ENCODE measurements around the gene ATP6V0E1. TPM values are rescaled to one million over a fixed set of nuclear protein-coding genes. Genes with fewer than 3 reads are reported as not detected.

Gene ATP6V0E1
- total and polyA plus RNA-seq, 9 donors: 85.8 to 115 (median 99.0) TPM

DNA sequence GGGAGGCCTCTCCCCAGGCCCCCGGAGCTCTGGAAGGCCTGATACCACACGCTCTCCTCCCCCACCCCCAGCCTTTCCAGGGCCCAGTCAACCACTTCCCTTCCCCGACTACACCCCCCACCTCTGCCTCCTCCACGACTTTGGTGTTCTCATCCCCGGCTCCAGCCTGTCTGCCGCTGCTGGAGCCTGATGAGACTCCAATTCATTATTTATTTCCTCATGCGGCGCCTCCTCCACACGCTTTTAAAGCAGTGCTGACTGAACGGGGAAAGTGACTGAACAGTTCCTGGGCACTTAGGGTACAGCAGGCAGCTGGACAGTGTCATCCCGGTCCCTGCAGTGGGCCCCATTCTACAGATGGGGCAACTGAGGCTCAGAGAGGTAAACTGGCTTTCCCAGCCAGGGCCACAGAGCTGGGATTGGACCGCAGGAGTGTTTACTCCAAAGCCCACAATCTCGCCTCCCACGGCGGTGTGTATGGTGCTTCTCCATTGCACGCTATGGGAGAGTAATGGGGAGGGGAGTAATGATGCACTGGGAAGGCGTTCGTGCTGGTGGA, 40.2 kb upstream of the ATP6V0E1 start:
- H3K27me3 ChIP-seq (ENCODE audit: control insufficient read depth, insufficient read depth, low read length): no peaks in the 10 kb centered on the region
- H3K4me1 ChIP-seq (ENCODE audit: control insufficient read depth, insufficient read depth, low read length): peaks cover 22% of the 10 kb centered on the region
- H3K27ac ChIP-seq (ENCODE audit: low read length): no peak overlapping the region
- H3K36me3 ChIP-seq (ENCODE audit: control insufficient read depth, insufficient read depth, low read length): peaks cover 61% of the 10 kb centered on the region
- peak; percentile 71 for DNase-seq
- no peak overlapping the region for H3K4me3 ChIP-seq (ENCODE audit: low read length)
- H3K9me3 ChIP-seq (replicated peaks; ENCODE audit: control insufficient read depth, low read depth, low read length): no peaks in the 10 kb centered on the region
- WGBS (ENCODE audit: insufficient coverage): 35% methylated on average over 15 of the region's 18 CpGs

DNA sequence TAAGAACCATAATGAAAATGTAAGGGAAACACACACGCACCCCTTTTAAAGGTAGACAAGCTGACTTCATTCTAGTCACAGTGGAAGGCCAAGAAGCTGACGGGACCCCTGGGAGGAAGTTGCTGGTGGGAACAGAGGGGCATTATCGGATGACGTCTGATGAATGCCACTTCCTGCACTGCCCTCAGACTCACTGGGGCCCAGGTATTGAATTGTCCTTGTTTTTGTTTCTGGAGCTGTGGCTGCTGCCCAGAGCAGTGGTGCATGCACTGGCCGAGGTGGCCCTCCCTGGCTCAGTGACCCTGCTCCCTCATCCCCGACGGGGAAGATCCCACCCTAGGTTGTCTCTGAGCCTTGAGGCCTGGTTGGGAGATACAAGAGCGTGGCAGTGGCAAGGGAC, 39.7 kb upstream of the ATP6V0E1 start:
- 30% methylated on average over 2 of the region's 8 CpGs for WGBS (ENCODE audit: insufficient coverage)
- H3K27ac ChIP-seq (ENCODE audit: low read length): no peak overlapping the region
- H3K27me3 ChIP-seq (ENCODE audit: control insufficient read depth, insufficient read depth, low read length): no peaks in the 10 kb centered on the region
- no peaks in the 10 kb centered on the region for H3K9me3 ChIP-seq (replicated peaks; ENCODE audit: control insufficient read depth, low read depth, low read length)
- DNase-seq: no peak
- H3K36me3 ChIP-seq (ENCODE audit: control insufficient read depth, insufficient read depth, low read length): peaks cover 62% of the 10 kb centered on the region
- H3K4me3 ChIP-seq (ENCODE audit: low read length): no peak overlapping the region
- peaks cover 22% of the 10 kb centered on the region for H3K4me1 ChIP-seq (ENCODE audit: control insufficient read depth, insufficient read depth, low read length)

DNA sequence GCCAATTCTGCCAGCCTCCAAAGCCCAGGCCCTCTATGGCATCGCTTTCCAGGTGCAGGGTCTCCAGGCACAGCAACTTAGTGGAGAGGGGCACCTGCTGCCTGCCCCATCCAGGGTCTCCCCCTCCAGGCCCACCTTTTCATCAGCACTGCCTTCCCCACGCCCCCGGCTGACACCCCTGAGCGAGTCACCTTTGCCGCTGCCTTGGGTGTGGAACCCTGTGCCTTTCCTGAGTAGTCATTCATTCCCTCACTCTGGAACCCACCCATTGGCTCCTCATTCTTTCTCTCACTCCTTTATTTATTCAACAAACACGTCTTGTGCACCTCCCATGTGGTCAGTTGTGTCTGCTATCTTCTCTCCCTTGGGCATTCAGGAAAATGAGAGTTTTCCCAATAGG, 38.8 kb upstream of the ATP6V0E1 start:
- Histone ChIP-seq H3K4me1 (ENCODE audit: control insufficient read depth, insufficient read depth, low read length) (peaks cover 15% of the 10 kb centered on the region), H3K27me3 (ENCODE audit: control insufficient read depth, insufficient read depth, low read length) (no peaks in the 10 kb centered on the region), H3K9me3 (replicated peaks; ENCODE audit: control insufficient read depth, low read depth, low read length) (no peaks in the 10 kb centered on the region), H3K4me3 (ENCODE audit: low read length) (no peak overlapping the region), H3K27ac (ENCODE audit: low read length) (no peak overlapping the region), H3K36me3 (ENCODE audit: control insufficient read depth, insufficient read depth, low read length) (peaks cover 66% of the 10 kb centered on the region)
- 95% methylated on average over 5 of the region's 6 CpGs for WGBS (ENCODE audit: insufficient coverage)
- no peak for DNase-seq

DNA sequence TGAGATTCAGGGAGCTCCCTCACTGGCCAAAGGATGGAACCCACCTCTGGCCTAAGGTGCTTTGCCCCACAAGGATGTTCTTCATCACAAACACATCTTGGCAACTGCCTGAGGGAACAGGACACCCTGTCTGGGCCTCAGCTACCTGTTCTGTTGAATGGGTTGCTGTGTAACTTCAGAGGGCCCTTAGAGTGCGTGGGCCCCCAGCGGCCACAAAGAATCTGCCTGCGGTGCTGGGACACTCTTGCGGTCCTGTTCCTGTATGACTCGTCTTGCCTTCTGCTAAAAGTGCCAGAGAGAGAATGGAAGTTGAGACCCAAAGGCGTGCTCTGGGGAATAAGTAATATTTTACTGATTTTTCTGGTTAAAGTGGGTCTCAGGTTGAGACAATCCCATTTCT, 38.4 kb upstream of the ATP6V0E1 start:
- Histone ChIP-seq H3K36me3 (ENCODE audit: control insufficient read depth, insufficient read depth, low read length) (peaks cover 65% of the 10 kb centered on the region), H3K27ac (ENCODE audit: low read length) (no peak overlapping the region), H3K4me1 (ENCODE audit: control insufficient read depth, insufficient read depth, low read length) (peaks cover 11% of the 10 kb centered on the region), H3K4me3 (ENCODE audit: low read length) (no peak overlapping the region), H3K27me3 (ENCODE audit: control insufficient read depth, insufficient read depth, low read length) (no peaks in the 10 kb centered on the region), H3K9me3 (replicated peaks; ENCODE audit: control insufficient read depth, low read depth, low read length) (no peaks in the 10 kb centered on the region)
- no peak for DNase-seq
- WGBS (ENCODE audit: insufficient coverage): 90% methylated on average over 6 of the region's 6 CpGs

DNA sequence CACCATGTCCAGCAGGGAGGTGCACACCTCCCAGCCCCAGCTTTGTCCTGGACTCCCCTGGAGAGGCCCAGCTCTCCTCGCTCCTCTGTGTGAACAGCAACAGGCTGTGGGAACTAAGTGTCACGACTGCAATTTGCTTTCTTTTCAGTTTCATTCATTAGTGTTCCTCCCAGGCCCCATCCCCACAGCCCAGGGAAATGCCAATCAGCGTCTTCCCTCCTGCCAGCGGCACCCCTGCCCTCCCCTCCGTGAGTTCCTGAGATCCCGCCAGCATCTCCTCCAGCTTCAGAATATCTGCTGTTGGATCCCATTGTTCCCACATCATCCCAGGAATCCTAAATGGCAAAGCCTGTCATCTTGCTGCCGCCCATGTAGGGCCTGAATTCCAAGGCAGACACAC, 37.4 kb upstream of the ATP6V0E1 start:
- no peak overlapping the region for H3K27ac ChIP-seq (ENCODE audit: low read length)
- H3K4me3 ChIP-seq (ENCODE audit: low read length): no peak overlapping the region
- H3K27me3 ChIP-seq (ENCODE audit: control insufficient read depth, insufficient read depth, low read length): no peaks in the 10 kb centered on the region
- peaks cover 7% of the 10 kb centered on the region for H3K4me1 ChIP-seq (ENCODE audit: control insufficient read depth, insufficient read depth, low read length)
- H3K36me3 ChIP-seq (ENCODE audit: control insufficient read depth, insufficient read depth, low read length): peaks cover 67% of the 10 kb centered on the region
- no peak for DNase-seq
- H3K9me3 ChIP-seq (replicated peaks; ENCODE audit: control insufficient read depth, low read depth, low read length): no peaks in the 10 kb centered on the region
- 91% methylated on average over 7 of the region's 7 CpGs for WGBS (ENCODE audit: insufficient coverage)

DNA sequence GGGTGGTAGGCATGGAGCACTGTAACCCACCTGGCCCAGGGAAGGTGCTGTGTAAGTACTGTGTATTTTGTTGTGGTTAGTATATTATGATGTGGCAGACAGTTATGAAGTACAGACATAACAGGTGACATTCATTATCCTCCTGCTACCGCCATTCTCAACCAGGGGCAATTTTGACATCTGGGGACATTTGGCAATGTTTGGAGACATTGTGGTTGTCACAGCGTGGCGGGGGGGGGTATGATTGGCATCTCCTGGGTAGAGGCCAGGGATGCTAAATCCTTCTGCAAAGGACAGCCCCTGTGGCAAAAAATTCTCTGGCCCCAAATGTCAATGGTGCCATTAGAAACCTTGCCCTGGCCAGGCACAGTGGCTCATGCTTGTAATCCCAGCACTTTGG, 34.1 kb upstream of the ATP6V0E1 start:
- H3K9me3 ChIP-seq (replicated peaks; ENCODE audit: control insufficient read depth, low read depth, low read length): no peaks in the 10 kb centered on the region
- H3K36me3 ChIP-seq (ENCODE audit: control insufficient read depth, insufficient read depth, low read length): peaks cover 52% of the 10 kb centered on the region
- no peak overlapping the region for H3K4me3 ChIP-seq (ENCODE audit: low read length)
- no peak for DNase-seq
- peaks cover 11% of the 10 kb centered on the region for H3K4me1 ChIP-seq (ENCODE audit: control insufficient read depth, insufficient read depth, low read length)
- 93% methylated on average over 3 of the region's 3 CpGs for WGBS (ENCODE audit: insufficient coverage)
- H3K27ac ChIP-seq (ENCODE audit: low read length): no peak overlapping the region
- no peaks in the 10 kb centered on the region for H3K27me3 ChIP-seq (ENCODE audit: control insufficient read depth, insufficient read depth, low read length)

DNA sequence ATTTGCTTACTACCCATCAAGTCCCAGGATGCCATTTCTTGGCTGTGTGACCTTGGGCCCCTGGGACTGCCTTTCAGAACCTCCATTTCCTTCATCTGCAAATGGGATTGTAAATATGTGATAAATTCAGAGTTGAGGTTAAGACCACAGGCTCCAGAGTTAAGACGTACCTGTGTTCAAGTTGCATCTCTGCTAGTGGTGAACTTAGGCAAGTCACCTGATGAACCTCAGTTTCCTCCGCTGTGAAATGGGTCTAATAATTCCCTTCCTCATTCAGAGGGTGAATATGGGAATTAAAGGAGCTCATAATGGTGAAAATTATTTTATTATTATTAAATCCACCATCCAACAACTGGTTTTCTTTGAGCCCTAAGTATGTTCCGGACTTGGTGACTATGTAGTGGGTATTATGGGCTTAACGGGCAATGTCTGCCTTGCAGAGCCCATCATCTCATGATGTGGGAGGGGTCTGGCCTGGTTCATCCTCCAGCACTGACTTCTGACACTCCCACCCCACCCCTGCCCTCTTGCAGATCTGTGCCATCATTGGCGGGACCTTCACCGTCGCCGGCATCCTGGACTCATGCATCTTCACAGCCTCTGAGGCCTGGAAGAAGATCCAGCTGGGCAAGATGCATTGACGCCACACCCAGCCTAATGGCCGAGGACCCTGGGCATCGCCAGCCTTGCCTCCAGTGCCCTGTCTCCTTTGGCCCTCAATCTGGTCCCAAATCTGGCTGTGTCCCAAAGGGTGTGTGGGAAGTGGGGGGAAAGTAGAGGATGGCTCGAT, 33.2 kb upstream of the ATP6V0E1 start:
- WGBS (ENCODE audit: insufficient coverage): 98% methylated on average over 8 of the region's 12 CpGs
- Histone ChIP-seq H3K27me3 (ENCODE audit: control insufficient read depth, insufficient read depth, low read length) (no peaks in the 10 kb centered on the region), H3K4me3 (ENCODE audit: low read length) (no peak overlapping the region), H3K27ac (ENCODE audit: low read length) (peak overlapping the region; percentile 6), H3K4me1 (ENCODE audit: control insufficient read depth, insufficient read depth, low read length) (peaks cover 13% of the 10 kb centered on the region), H3K9me3 (replicated peaks; ENCODE audit: control insufficient read depth, low read depth, low read length) (no peaks in the 10 kb centered on the region), H3K36me3 (ENCODE audit: control insufficient read depth, insufficient read depth, low read length) (peaks cover 43% of the 10 kb centered on the region)
- DNase-seq: no peak

DNA sequence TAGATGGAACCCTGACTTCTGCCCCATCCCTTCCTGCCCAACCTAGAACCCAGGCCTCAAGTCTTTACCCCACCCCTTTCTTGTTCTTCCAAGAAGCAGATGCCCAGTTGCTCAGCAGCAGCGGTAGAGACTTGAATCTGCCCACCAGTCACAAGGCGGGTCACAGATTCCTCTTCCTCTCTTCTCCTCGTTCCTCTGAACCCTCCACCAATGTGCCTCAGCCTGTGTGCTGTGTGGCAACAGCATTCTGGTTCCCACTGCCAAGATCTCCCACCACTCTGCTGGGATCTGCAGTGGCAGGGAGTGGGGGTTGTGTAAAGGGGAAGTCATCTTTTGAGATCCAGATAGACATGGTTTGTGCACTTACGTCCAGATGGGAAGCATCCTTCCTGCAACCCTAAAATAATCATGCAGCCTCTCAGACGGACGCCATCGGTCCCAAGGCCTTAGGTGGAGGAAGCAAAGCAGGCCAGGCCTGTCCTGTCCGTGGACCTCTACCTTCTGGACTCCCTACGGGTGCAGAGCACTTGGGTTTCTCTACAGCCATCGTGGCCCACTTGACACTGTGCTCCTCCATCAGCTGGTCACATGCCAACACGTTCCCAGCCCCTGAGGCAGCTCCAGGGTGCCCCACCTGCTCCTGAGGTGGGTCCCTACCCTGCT, 32.1 kb upstream of the ATP6V0E1 start:
- H3K9me3 ChIP-seq (replicated peaks; ENCODE audit: control insufficient read depth, low read depth, low read length): no peaks in the 10 kb centered on the region
- peaks cover 32% of the 10 kb centered on the region for H3K36me3 ChIP-seq (ENCODE audit: control insufficient read depth, insufficient read depth, low read length)
- H3K27ac ChIP-seq (ENCODE audit: low read length): peak overlapping the region; percentile 57
- WGBS (ENCODE audit: insufficient coverage): 62% methylated on average over 9 of the region's 11 CpGs
- no peaks in the 10 kb centered on the region for H3K27me3 ChIP-seq (ENCODE audit: control insufficient read depth, insufficient read depth, low read length)
- H3K4me3 ChIP-seq (ENCODE audit: low read length): no peak overlapping the region
- DNase-seq: no peak
- peaks cover 17% of the 10 kb centered on the region for H3K4me1 ChIP-seq (ENCODE audit: control insufficient read depth, insufficient read depth, low read length)

DNA sequence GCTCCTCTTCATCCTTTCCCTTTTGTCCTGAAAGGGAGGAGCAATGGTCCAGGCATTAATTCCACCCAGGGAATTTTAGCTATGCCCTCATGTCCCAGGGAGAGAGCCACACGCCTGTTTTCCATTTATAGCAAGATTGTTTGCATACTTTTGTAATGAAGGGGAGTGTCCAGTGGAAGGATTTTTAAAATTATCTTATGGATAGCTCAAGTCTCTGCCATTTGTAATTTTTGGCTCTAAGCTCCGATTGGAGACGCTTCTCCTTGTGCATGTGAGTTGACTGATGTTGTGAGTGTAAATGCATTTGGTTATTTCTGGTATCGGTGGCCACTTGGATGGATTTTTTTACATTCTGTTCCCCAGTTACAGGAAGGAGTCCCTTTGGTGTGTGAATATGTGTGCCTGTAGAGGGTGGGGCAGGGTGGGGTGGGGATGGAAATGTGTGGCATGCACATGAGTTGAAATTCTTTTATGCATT, 31.5 kb upstream of the ATP6V0E1 start:
- peak; percentile 41 for DNase-seq
- Histone ChIP-seq H3K27ac (ENCODE audit: low read length) (no peak overlapping the region), H3K9me3 (replicated peaks; ENCODE audit: control insufficient read depth, low read depth, low read length) (no peaks in the 10 kb centered on the region)

More for the DNA sequence above, 31.5 kb upstream of the ATP6V0E1 start:
- no peak overlapping the region for H3K4me3 ChIP-seq (ENCODE audit: low read length)
- 70% methylated on average over 2 of the region's 4 CpGs for WGBS (ENCODE audit: insufficient coverage)
- H3K36me3 ChIP-seq (ENCODE audit: control insufficient read depth, insufficient read depth, low read length): peaks cover 29% of the 10 kb centered on the region
- H3K4me1 ChIP-seq (ENCODE audit: control insufficient read depth, insufficient read depth, low read length): peaks cover 17% of the 10 kb centered on the region
- H3K27me3 ChIP-seq (ENCODE audit: control insufficient read depth, insufficient read depth, low read length): no peaks in the 10 kb centered on the region
